AG10803 (cell line): ENCODE measurements around the gene CCL4L2.
"Not testable (repeated sequence)": the region's sequence is repeated elsewhere in the genome, so short reads cannot be mapped to it uniquely, and the experiment has no call there.

Source experiments
- DNase-seq: peaks from one replicate; pipeline ENCODE4 v3.0.0; 2010; ENCODE audit warnings: low read depth
- H3K4me3 ChIP-seq: 2 replicates; pipeline ENCODE4 v1.5.1; 2011; ENCODE audit warnings: mild to moderate bottlenecking, low read length, control low read depth
- TF ChIP-seq, protein P1 (sequence below): conservative IDR thresholded peaks from 2 replicates; pipeline ENCODE4 v1.5.1; 2011; ENCODE audit warnings: mild to moderate bottlenecking, low read length, control low read depth, inconsistent platforms

Gene CCL4L2

GRCh38 chr17:36198831-36199465 lies 11.9 kb upstream of the CCL4L2 start:
- no peak for DNase-seq
- TF ChIP-seq, protein P1, sequence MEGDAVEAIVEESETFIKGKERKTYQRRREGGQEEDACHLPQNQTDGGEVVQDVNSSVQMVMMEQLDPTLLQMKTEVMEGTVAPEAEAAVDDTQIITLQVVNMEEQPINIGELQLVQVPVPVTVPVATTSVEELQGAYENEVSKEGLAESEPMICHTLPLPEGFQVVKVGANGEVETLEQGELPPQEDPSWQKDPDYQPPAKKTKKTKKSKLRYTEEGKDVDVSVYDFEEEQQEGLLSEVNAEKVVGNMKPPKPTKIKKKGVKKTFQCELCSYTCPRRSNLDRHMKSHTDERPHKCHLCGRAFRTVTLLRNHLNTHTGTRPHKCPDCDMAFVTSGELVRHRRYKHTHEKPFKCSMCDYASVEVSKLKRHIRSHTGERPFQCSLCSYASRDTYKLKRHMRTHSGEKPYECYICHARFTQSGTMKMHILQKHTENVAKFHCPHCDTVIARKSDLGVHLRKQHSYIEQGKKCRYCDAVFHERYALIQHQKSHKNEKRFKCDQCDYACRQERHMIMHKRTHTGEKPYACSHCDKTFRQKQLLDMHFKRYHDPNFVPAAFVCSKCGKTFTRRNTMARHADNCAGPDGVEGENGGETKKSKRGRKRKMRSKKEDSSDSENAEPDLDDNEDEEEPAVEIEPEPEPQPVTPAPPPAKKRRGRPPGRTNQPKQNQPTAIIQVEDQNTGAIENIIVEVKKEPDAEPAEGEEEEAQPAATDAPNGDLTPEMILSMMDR = no peak
- H3K4me3 ChIP-seq = no peak overlapping the region

DNA sequence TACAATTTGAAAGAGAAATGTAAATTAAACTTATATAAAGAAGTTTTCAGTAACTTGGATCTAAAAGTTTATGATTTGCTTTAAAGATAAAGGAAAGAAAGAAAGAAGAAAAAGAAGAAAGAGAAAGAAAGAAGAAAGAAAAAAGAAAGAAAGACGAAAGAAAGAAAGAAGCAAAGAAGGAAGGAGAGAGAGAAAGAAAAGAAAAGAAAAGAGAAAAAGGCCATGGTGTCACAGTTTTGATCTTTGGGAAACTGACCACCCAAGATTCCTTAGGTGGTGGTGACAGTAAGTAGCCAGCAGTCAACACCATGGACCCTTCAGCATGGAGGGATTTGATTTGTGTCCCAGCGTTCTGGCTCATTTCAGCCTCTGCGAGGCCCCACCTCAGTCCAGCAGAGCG lies 9.8 kb upstream of the CCL4L2 start:
- not testable (repeated sequence) for H3K4me3 ChIP-seq, DNase-seq

- not testable (repeated sequence) for DNase-seq, H3K4me3 ChIP-seq
Observed at GRCh38 chr17:36201506-36201905, 9.4 kb upstream of the CCL4L2 start.

GRCh38 chr17:36203335-36203734 lies 7.5 kb upstream of the CCL4L2 start:
- no peak for DNase-seq
- TF ChIP-seq, protein P1 = no peak
- no peak overlapping the region for H3K4me3 ChIP-seq

DNA sequence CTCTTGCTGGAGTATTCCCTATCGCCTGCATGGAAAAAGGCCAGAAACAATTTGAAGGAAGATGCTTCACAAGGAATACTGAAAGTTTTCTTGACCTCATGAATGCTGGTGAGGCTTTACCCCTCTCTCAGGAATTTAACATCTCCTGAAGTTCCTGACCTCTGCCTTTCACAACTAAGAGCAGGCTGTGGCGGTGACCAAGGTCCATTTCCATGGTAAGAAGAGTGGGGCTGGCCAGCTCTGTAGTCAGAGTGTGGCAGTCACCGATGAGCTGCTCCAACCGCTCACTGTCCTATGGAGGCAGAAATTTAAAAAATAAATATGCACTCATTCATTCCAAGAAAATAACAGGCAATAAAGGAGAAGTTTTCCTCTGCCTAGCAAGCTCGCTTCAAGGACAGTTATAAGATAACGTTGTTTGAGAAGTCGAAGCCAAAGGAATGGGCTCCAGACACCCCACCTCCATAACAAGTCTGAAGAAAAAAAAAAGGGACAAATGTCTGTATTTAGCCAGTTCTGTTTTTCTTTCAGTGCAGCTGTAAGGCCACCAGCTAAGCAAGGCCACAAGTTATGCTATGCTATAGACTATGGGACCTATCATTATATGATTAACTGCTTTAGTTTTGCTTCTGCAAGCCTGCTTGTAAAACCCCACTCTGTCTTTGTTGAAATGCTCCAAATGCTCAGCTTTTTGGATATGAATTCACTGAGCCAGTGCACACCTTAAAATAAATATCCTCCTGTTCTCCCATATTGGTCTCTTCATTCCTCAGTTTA lies 6.0 kb upstream of the CCL4L2 start:
- TF ChIP-seq, protein P1 = no peak
- H3K4me3 ChIP-seq = no peak overlapping the region
- DNase-seq = no peak

DNA sequence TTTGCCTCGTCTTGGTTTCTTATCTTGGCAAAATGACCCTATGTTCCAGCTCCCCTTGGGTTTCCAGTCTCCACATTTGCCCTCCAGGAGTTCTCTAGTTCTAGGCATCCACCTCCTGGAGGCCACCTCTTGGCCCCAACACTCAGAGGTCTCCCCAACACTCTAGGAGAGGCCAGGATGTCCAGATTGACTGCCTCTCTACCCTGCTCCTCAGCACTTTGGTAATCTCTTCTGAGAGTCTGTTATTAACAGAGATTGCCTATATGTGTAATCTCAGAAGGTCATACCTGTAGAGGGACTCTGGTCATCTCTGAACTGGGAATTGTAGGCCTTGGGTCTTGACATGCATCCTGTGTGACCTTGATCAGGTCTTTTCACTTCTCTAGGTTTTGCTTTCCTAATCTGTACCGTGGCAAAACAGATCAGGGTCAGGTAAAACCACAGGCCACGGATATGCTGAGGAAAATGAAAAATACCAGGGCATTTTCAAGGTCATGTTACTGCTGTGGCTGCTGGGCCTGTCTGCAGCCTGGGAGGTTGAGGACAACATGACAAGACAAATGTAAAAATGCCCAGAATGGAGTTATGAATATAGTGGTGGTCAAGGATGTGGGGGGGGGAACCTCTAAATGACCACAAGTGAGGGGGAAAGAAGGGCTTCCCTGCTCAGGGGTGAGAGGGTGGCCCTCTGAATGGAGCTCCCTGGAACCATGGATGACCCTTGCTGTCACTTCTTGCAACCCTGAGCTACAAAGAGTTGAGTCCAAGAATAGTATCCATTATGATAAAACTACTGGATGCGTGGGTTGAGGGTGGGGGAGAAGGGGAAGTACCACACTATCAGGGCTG lies 5.0 kb upstream of the CCL4L2 start:
- TF ChIP-seq, protein P1 = no peak
- no peak overlapping the region for H3K4me3 ChIP-seq
- no peak for DNase-seq

GRCh38 chr17:36206486-36206821 lies 4.4 kb upstream of the CCL4L2 start:
- H3K4me3 ChIP-seq, DNase-seq: not testable (repeated sequence)

DNA sequence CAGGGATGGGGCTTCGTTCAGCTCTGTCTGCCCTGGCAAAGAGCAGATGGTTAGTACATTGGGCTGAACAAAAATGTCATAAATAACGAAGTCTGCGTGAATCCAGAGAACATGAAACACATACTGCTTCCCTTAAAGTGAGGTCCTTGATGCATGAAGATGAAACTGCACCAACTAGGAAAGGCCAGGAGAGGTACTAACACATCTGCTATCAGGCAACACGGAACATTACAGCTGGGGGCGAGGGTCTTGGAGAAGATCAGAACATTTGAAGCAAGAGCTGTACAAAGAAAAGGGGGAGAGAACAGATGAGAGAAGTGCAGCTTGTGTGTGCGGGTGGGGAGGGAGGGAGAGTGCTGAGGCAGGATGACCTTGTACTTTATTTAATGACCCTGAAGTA lies 3.5 kb upstream of the CCL4L2 start:
- not testable (repeated sequence) for DNase-seq, H3K4me3 ChIP-seq

- TF ChIP-seq, protein P1 = no peak
- no peak for DNase-seq
- no peak overlapping the region for H3K4me3 ChIP-seq
Observed at GRCh38 chr17:36209575-36209974, 1.3 kb upstream of the CCL4L2 start.

DNA sequence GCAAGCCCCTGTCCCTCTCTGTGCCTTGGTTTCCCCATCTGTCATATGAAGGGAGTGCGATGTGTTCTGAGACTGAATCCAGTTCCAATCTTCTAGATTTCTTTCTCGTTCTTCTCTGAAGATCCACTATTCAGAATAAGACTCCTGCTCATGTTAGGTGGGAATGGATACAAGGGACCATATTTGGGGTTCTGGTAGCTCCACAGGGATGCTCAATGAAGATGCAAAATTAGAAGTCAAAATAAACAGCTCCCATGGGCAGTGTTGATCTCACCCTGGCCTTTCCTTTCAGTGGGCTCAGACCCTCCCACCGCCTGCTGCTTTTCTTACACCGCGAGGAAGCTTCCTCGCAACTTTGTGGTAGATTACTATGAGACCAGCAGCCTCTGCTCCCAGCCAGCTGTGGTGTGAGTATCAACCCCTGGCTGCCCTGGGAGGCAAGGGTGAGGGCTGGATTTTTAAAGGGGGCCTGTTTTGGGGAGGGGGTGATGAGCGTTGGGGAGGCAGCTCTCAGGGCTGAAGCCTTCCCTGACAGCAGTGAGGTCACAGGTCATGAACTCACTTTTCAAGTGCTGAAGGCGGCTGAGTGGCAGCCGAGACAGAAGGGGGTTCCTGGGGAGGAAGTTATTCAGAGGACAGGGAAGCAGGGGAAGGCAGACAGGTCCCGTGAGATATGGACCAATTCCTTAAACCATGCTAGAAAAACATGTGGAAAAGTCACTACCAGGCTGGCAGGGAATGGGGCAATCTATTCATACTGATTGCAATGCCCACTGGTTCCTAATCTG lies 815 bp downstream of the CCL4L2 start:
- not testable (repeated sequence) for H3K4me3 ChIP-seq, DNase-seq
